ENCODE data around the gene TSPEAR.

Gene TSPEAR

GRCh38 chr21:44548381-44548780 is 163.0 kb downstream of the TSPEAR start:
- H3K4me3 ChIP-seq (ENCODE audit: low read depth, low read length): no peak overlapping the region
- TF ChIP-seq POLR2A (IDR thresholded peaks at IDR 0.05; ENCODE audit: extremely low read depth, insufficient read length) (no peak), CTCF (IDR thresholded peaks at IDR 0.05; ENCODE audit: low read depth, low read length) (no peak), MYC (IDR thresholded peaks at IDR 0.05; ENCODE audit: low read depth, low read length) (no peak), MAX (IDR thresholded peaks at IDR 0.05; ENCODE audit: low read depth, low read length) (no peak)
- DNase-seq (ENCODE audit: low read depth): no peak

GRCh38 chr21:44547656-44548331 is 163.6 kb downstream of the TSPEAR start:
- H3K4me3 ChIP-seq (ENCODE audit: low read depth, low read length): no peak overlapping the region
- DNase-seq (ENCODE audit: low read depth): no peak
- TF ChIP-seq MAX (IDR thresholded peaks at IDR 0.05; ENCODE audit: low read depth, low read length) (no peak), POLR2A (IDR thresholded peaks at IDR 0.05; ENCODE audit: extremely low read depth, insufficient read length) (no peak)

- no peak for DNase-seq (ENCODE audit: low read depth)
- no peak for TF ChIP-seq CTCF (IDR thresholded peaks at IDR 0.05; ENCODE audit: low read depth, low read length)
- no peak for TF ChIP-seq MYC (IDR thresholded peaks at IDR 0.05; ENCODE audit: low read depth, low read length)
- TF ChIP-seq MAX (IDR thresholded peaks at IDR 0.05; ENCODE audit: low read depth, low read length): no peak
- TF ChIP-seq POLR2A (IDR thresholded peaks at IDR 0.05; ENCODE audit: extremely low read depth, insufficient read length): no peak
- no peak overlapping the region for H3K4me3 ChIP-seq (ENCODE audit: low read depth, low read length)
These were observed 166.8 kb downstream of the TSPEAR start for GRCh38 chr21:44544566-44544965.

- H3K4me3 ChIP-seq (ENCODE audit: low read depth, low read length): no peak overlapping the region
- TF ChIP-seq CTCF (IDR thresholded peaks at IDR 0.05; ENCODE audit: low read depth, low read length): no peak
These were observed 168.7 kb downstream of the TSPEAR start for GRCh38 chr21:44542716-44543115.

GRCh38 chr21:44540741-44541288 is 170.6 kb downstream of the TSPEAR start:
- no peak for TF ChIP-seq MAX (IDR thresholded peaks at IDR 0.05; ENCODE audit: low read depth, low read length)
- TF ChIP-seq MYC (IDR thresholded peaks at IDR 0.05; ENCODE audit: low read depth, low read length): no peak
- no peak for TF ChIP-seq CTCF (IDR thresholded peaks at IDR 0.05; ENCODE audit: low read depth, low read length)
- TF ChIP-seq POLR2A (IDR thresholded peaks at IDR 0.05; ENCODE audit: extremely low read depth, insufficient read length): no peak
- DNase-seq (ENCODE audit: low read depth): no peak
- H3K4me3 ChIP-seq (ENCODE audit: low read depth, low read length): no peak overlapping the region

More at GRCh38 chr21:44542716-44543115, 168.7 kb downstream of the TSPEAR start:
- no peak for DNase-seq (ENCODE audit: low read depth)

- TF ChIP-seq MYC (IDR thresholded peaks at IDR 0.05; ENCODE audit: low read depth, low read length) (no peak), POLR2A (IDR thresholded peaks at IDR 0.05; ENCODE audit: extremely low read depth, insufficient read length) (no peak), CTCF (IDR thresholded peaks at IDR 0.05; ENCODE audit: low read depth, low read length) (no peak), MAX (IDR thresholded peaks at IDR 0.05; ENCODE audit: low read depth, low read length) (no peak)
These were observed 171.2 kb downstream of the TSPEAR start, which contains the start of gene KRTAP10-1 for GRCh38 chr21:44539991-44540666. TSS of gene KRTAP10-1 (minus strand) at chr21:44540195. CDS start at chr21:44540150, 45 bp downstream.

More at GRCh38 chr21:44539991-44540666, 171.2 kb downstream of the TSPEAR start, which contains the start of gene KRTAP10-1:
- H3K4me3 ChIP-seq (ENCODE audit: low read depth, low read length): no peak within 1 kb of the TSS
- no peak for DNase-seq (ENCODE audit: low read depth)

Data from NB4 (cell line).